ENCODE measurements around the gene ZC3H6. TPM values are rescaled to one million over a fixed set of nuclear protein-coding genes. Genes with fewer than 3 reads are reported as not detected.

ZC3H6 gene
- total and polyA plus RNA-seq, 2 experiments from 2014 or later = 2.1 to 2.5 TPM

GRCh38 chr2:112253261-112253815 lies 22.1 kb upstream of the ZC3H6 start:
- TF ChIP-seq EZH2 (IDR thresholded peaks at IDR 0.05; ENCODE audit: insufficient read depth, poor library complexity, severe bottlenecking) (no peak), EZH2phosphoT487 (IDR thresholded peaks at IDR 0.05; ENCODE audit: insufficient read depth, low read depth) (no peak)
- H3K79me2 ChIP-seq (ENCODE audit: insufficient read depth) = peaks cover 16% of the 10 kb centered on the region
- H3K4me3 ChIP-seq = no peak overlapping the region
- in situ Hi-C loops (cut with MboI) = no loop called here
- no peak overlapping the region for H3K27ac ChIP-seq
- no peak overlapping the region for H2AFZ ChIP-seq
- 66 to 73% methylated on average over 5 of the region's 5 CpGs for WGBS, 2 experiments (ENCODE audit: low coverage in 1 of 2, low lambda C conversion rate in 2 of 2, missing lambda C conversion rate in 2 of 2)
- no peaks in the 10 kb centered on the region for H3K9me3 ChIP-seq (ENCODE audit: low read depth)
- H3K27me3 ChIP-seq (replicated peaks; ENCODE audit: insufficient read depth) = no peaks in the 10 kb centered on the region
- DNase-seq = peak; percentile 30
- H3K36me3 ChIP-seq (ENCODE audit: low read depth) = no peaks in the 10 kb centered on the region
- no peak overlapping the region for H3K4me2 ChIP-seq (ENCODE audit: unreplicated experiment)
- H3K4me1 ChIP-seq (ENCODE audit: insufficient read depth) = 0 out of 2 replicates have a peak, but pooled peaks cover 10% of the 10 kb centered on the region
- peaks cover 6% of the 10 kb centered on the region; the same call in 1 of the 2 replicates for H3F3A ChIP-seq (ENCODE audit: insufficient read depth)
- H3K9me2 ChIP-seq (ENCODE audit: insufficient read depth) = no peaks in the 10 kb centered on the region
- no peak overlapping the region for H3K9ac ChIP-seq
- H4K20me1 ChIP-seq (ENCODE audit: insufficient read depth) = no peaks in the 10 kb centered on the region

- peak; percentile 94 for DNase-seq
- no peaks in the 10 kb centered on the region for H3K27me3 ChIP-seq (replicated peaks; ENCODE audit: insufficient read depth)
- H3K36me3 ChIP-seq (ENCODE audit: low read depth) = no peaks in the 10 kb centered on the region
- H3K9ac ChIP-seq = peak within 1 kb of the TSS; percentile 80
- in situ Hi-C loops (cut with MboI) = no loop called here
- H3K4me1 ChIP-seq (ENCODE audit: insufficient read depth) = 0 out of 2 replicates have a peak, but pooled peaks cover 10% of the 10 kb centered on the region
- peak within 1 kb of the TSS; percentile 95 for H2AFZ ChIP-seq
- peaks cover 16% of the 10 kb centered on the region for H3K79me2 ChIP-seq (ENCODE audit: insufficient read depth)
- H3K4me3 ChIP-seq = peak within 1 kb of the TSS; percentile 83
- no peaks in the 10 kb centered on the region for H4K20me1 ChIP-seq (ENCODE audit: insufficient read depth)
- 1 to 3% methylated on average over 59 to 68 of the region's 68 CpGs for whole genome bisulfite sequencing, 2 experiments (ENCODE audit: low coverage in 1 of 2, low lambda C conversion rate in 2 of 2, missing lambda C conversion rate in 2 of 2)
- H3K9me3 ChIP-seq (ENCODE audit: low read depth) = no peaks in the 10 kb centered on the region
- no peaks in the 10 kb centered on the region for H3K9me2 ChIP-seq (ENCODE audit: insufficient read depth)
- H3F3A ChIP-seq (ENCODE audit: insufficient read depth) = peaks cover 6% of the 10 kb centered on the region; the same call in 1 of the 2 replicates
- TF ChIP-seq EZH2phosphoT487 (IDR thresholded peaks at IDR 0.05; ENCODE audit: insufficient read depth, low read depth) (no peak), EZH2 (IDR thresholded peaks at IDR 0.05; ENCODE audit: insufficient read depth, poor library complexity, severe bottlenecking) (no peak)
- H3K4me2 ChIP-seq (ENCODE audit: unreplicated experiment) = peak within 1 kb of the TSS; percentile 77
- H3K27ac ChIP-seq = peak within 1 kb of the TSS; percentile 49
Measured at GRCh38 chr2:112254466-112255240, 20.7 kb upstream of the ZC3H6 start, which contains the start of gene ZC3H8. Gene ZC3H8, minus strand, starts transcription at chr2:112255042. Its CDS starts 61 bp downstream, at chr2:112254981.

GRCh38 chr2:112255875-112256274 lies 19.5 kb upstream of the ZC3H6 start:
- Histone ChIP-seq H3K4me3 (no peak overlapping the region), H3K4me2 (ENCODE audit: unreplicated experiment) (no peak overlapping the region), H3K9ac (no peak overlapping the region), H4K20me1 (ENCODE audit: insufficient read depth) (no peaks in the 10 kb centered on the region), H3K27me3 (replicated peaks; ENCODE audit: insufficient read depth) (no peaks in the 10 kb centered on the region), H3K36me3 (ENCODE audit: low read depth) (no peaks in the 10 kb centered on the region), H3F3A (ENCODE audit: insufficient read depth) (peaks cover 6% of the 10 kb centered on the region; the same call in 1 of the 2 replicates), H3K79me2 (ENCODE audit: insufficient read depth) (peaks cover 14% of the 10 kb centered on the region), H3K27ac (no peak overlapping the region), H3K9me3 (ENCODE audit: low read depth) (no peaks in the 10 kb centered on the region), H3K4me1 (ENCODE audit: insufficient read depth) (0 out of 2 replicates have a peak, but pooled peaks cover 10% of the 10 kb centered on the region), H2AFZ (peak overlapping the region; percentile 95; the same call in 1 of the 2 replicates), H3K9me2 (ENCODE audit: insufficient read depth) (no peaks in the 10 kb centered on the region)
- TF ChIP-seq EZH2 (IDR thresholded peaks at IDR 0.05; ENCODE audit: insufficient read depth, poor library complexity, severe bottlenecking) (no peak), EZH2phosphoT487 (IDR thresholded peaks at IDR 0.05; ENCODE audit: insufficient read depth, low read depth) (no peak)
- 96 to 98% methylated on average over 2 of the region's 2 CpGs for WGBS, 2 experiments (ENCODE audit: low coverage in 1 of 2, low lambda C conversion rate in 2 of 2, missing lambda C conversion rate in 2 of 2)
- DNase-seq = no peak
- in situ Hi-C loops (cut with MboI) = no loop called here

GRCh38 chr2:112256654-112257053 lies 18.7 kb upstream of the ZC3H6 start:
- no peaks in the 10 kb centered on the region for H3K27me3 ChIP-seq (replicated peaks; ENCODE audit: insufficient read depth)
- H3K79me2 ChIP-seq (ENCODE audit: insufficient read depth) = peaks cover 11% of the 10 kb centered on the region
- TF ChIP-seq EZH2 (IDR thresholded peaks at IDR 0.05; ENCODE audit: insufficient read depth, poor library complexity, severe bottlenecking) (no peak), EZH2phosphoT487 (IDR thresholded peaks at IDR 0.05; ENCODE audit: insufficient read depth, low read depth) (no peak)
- 0 out of 2 replicates have a peak, but pooled peaks cover 10% of the 10 kb centered on the region for H3K4me1 ChIP-seq (ENCODE audit: insufficient read depth)
- H3K9ac ChIP-seq = no peak overlapping the region
- no peaks in the 10 kb centered on the region for H3K9me3 ChIP-seq (ENCODE audit: low read depth)
- no peak overlapping the region for H3K4me2 ChIP-seq (ENCODE audit: unreplicated experiment)
- no peak overlapping the region for H3K4me3 ChIP-seq
- H3F3A ChIP-seq (ENCODE audit: insufficient read depth) = peaks cover 6% of the 10 kb centered on the region; the same call in 1 of the 2 replicates
- H2AFZ ChIP-seq = no peak overlapping the region; the same call in 1 of the 2 replicates
- WGBS, 2 experiments (ENCODE audit: low coverage in 1 of 2, low lambda C conversion rate in 2 of 2, missing lambda C conversion rate in 2 of 2) = 67 to 77% methylated on average over 2 of the region's 2 CpGs
- DNase-seq = no peak
- in situ Hi-C loops (cut with MboI) = no loop called here
- H3K9me2 ChIP-seq (ENCODE audit: insufficient read depth) = no peaks in the 10 kb centered on the region
- no peaks in the 10 kb centered on the region for H4K20me1 ChIP-seq (ENCODE audit: insufficient read depth)
- H3K27ac ChIP-seq = no peak overlapping the region
- H3K36me3 ChIP-seq (ENCODE audit: low read depth) = no peaks in the 10 kb centered on the region

All from GM23248 (cell line).